NCI-H2227 treated with DMSO at 0.1 percent for 48 hours (cell line): ENCODE data around the gene C19orf67.
"Not testable (repeated sequence)": the region's sequence is repeated elsewhere in the genome, so short reads cannot be mapped to it uniquely, and the experiment has no call there.

Experiments
- DNase-seq: peaks from one replicate; lab custom pipeline; 2025; lab: John Stamatoyannopoulos, UW

C19orf67 gene

DNA sequence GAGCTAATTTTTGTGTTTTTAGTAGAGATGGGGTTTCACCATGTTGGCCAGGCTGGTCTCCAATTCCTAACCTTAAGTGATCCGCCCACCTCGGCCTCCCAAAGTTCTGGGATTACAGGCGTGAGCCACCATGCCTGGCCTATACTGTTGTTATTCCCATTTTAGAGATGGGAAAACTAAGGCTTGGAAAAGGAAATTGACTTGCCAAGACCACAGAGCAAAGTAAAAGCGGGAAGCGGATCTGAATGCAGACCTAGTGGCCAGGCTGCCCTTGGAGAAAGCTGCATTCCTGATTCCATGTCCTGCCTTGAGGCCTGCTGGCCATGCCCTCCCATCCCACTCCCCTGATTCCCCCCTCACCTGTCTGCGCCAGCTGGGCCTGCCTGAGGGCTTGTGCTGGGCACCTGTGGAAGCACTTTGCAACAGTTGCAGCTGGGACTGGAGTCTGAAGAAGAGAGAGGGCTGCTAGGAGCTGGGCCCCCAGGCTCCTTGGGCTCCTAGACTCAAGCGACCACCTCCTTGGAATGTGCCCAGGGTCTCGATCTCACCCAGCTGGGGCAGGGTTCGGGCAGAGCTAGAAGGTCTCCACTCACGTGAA is 29.4 kb downstream of the C19orf67 start:
- no peak for DNase-seq

- DNase-seq: no peak
Measured at GRCh38 chr19:14055396-14055795, 30.2 kb downstream of the C19orf67 start.

GRCh38 chr19:14054721-14055120 is 30.9 kb downstream of the C19orf67 start:
- DNase-seq: no peak

GRCh38 chr19:14054099-14054498 is 31.5 kb downstream of the C19orf67 start:
- DNase-seq: no peak

DNA sequence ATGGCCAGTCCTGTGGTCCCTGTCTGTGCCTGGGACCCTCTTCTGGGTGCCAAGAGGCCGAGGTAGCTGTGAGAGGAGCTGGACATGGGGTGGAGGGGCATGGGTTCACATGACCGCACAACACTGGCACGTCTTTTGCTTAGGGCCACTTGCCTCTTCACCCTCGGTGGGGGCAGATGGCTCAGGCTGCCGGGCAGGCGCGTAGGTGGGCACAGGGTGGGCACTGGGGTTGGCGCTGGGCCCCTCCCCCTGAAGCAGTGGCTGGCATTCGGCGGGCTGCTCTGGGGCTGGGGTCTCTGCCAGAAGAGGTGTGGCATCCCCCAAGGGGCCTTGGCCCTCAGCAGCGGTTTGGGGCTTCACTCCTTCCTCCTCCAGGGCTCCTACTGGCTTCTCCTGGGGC is 32.1 kb downstream of the C19orf67 start:
- no peak for DNase-seq

DNA sequence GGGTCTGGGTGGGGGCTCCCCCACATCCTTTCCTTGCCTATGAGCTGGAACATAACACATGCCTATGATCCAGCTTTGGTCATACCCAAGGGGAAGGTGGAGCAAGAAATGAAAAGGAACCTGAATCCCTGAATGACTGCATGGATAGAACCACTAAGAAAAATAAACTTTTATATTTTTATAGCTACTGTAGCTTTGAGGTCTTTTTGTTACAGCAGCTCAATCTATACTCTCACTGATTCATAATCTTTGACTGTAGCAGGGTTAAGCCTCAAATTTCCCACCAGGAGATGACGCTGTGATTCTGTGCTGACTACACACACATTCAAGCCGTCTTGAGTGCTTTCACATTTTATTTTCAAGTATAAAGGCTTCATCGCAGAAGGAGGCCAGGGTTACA is 32.6 kb downstream of the C19orf67 start:
- no peak for DNase-seq

- DNase-seq: no peak
Measured at GRCh38 chr19:14052470-14052869, 33.1 kb downstream of the C19orf67 start.

DNA sequence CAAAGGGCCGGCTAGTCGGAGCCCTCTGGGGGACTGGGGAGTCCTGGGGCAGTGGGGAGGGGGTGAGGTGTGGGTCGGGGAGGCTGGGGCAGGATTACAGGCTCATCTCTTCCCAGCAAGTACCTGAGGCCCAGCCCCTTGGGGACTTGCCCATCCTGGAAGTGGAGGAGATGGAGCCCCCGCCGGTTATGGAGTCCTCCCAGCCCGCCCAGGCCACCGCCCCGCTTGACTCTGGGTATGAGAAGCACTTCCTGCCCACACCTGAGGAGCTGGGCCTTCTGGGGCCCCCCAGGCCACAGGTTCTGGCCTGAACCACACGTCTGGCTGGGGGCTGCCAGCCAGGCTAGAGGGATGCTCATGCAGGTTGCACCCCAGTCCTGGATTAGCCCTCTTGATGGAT is 33.6 kb downstream of the C19orf67 start:
- no peak for DNase-seq

- not testable (repeated sequence) for DNase-seq
Measured at GRCh38 chr19:14050961-14051360, 34.6 kb downstream of the C19orf67 start.

DNA sequence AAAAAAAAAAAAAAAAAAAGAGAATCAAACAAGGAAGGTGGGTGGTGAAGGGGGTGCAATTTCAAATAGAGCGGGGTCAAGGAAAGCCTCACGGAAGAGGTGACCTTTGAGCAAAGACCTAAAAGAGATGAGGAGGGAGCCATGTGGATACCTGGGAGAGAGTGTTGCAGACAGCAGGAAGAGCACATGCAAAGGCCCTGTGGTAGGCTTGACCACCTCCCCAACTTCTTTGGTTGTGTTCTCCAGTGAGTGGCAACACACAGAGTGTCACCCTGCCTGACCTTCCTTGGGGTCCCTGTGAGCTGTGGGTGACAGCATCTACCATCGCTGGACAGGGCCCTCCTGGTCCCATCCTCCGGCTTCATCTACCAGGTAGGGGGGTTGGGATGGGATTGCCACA is 35.1 kb downstream of the C19orf67 start:
- DNase-seq: no peak

DNA sequence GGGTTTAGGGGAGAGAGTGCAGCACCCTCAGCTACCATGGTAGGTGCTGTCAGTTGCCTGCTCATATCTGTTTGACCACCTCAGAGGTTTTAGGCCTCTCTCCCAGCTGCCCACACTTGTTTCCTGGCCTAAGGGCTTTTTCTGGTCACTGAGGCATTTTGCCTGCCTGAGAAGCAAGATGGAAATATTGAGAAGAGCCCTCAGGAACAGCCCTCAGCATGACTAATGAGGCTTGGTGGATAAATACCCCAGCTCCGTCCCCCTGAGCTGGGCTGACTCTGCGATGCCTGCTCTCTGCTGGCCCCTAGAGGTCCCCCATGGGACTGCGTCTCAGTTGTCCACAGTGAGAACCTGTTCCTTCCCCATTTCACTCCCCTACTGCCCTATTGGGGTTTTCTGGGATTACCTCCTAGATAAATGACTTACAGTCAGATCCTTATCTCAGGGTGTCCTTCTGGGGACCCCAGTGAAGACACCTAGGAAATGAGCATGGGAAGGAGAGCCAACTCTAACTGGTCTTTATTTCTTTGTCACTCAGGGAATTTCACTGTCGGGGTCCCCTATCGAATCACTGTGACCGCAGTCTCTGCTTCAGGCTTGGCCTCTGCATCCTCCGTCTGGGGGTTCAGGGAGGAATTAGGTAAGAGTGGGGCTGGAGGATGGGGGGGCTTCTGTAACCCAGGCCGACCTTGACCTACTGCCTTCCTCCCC is 37.0 kb downstream of the C19orf67 start:
- no peak for DNase-seq

DNA sequence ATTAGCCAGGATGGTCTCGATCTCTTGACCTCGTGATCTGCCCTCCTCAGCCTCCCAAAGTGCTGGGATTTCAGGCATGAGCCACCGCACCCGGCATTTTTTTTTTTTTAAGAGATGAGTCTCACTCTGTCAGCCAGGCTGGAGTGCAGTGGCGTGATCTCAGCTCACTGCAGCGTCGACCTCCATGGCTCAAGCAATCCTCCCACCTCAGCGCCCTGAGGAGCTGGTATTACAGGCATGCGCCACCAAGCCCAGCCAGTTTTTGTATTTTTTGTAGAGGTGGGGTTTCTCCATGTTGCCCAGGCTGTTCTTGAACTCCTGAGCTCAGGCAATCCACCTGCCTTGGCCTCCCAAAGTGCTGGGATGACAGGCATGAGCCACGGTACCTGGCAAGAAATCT is 37.7 kb downstream of the C19orf67 start:
- DNase-seq: not testable (repeated sequence)

DNA sequence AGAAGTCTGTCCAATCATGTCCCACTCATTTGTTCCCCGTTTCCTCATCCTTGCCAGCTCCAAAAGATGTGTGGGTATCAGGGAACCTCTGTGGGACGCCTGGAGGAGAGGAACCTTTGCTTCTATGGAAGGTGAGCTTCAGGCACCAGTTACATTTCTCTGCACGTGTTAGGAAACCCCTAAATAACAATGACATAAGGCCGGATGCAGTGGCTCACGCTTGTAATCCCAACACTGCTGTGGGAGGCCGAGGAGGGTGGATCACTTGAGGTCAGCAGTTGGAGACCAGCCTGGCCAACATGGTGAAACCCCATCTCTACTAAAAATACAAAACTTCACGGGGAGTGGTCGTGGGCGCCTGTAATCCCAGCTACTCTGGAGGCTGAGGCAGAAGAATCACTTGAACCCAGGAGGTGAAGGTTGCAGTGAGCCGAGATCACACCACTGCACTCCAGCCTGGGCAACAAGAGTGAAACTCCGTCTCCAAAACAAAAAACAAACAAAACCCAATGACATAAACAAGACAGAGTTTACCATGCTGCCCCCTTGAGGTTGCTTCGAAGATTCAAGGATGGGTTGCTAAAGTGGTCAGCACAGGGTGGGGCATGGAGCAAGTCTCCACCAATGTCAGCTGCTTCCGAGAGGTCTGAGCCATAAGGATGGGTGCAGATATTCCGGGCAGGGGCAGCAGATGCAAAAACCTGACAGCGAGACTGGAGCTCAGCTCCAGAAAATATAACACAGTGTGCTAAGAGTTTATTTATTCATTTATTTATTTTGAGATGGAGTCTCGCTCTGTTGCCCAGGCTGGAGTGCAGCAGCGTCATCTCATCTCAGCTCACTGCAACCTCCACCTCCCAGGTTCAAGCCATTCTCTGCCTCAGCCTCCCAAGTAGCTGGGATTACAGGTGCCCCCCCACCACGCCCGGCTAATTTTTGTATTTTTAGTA is 42.6 kb downstream of the C19orf67 start:
- DNase-seq: peak; percentile 25

GRCh38 chr19:14039181-14039580 is 46.4 kb downstream of the C19orf67 start:
- DNase-seq: no peak

GRCh38 chr19:14035706-14036105 is 49.9 kb downstream of the C19orf67 start:
- no peak for DNase-seq

DNA sequence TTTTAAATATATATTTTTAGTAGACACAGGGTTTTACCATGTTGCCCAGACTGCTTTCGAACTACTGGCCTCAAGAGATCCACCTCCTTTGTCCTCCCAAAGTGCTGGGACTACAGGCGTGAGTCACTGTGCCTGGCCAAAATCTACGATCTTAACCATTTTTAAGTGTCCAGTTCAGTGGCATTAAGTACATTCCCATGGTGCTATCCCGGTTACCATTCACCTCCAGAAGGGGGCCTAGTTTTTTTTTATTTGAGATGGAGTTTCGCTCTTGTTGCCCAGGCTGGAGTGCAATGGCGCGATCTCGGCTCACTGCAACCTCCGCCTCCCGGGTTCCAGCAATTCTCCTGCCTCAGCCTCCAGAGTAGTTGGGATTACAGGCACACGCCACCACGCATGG is 50.4 kb downstream of the C19orf67 start:
- DNase-seq: not testable (repeated sequence)

DNA sequence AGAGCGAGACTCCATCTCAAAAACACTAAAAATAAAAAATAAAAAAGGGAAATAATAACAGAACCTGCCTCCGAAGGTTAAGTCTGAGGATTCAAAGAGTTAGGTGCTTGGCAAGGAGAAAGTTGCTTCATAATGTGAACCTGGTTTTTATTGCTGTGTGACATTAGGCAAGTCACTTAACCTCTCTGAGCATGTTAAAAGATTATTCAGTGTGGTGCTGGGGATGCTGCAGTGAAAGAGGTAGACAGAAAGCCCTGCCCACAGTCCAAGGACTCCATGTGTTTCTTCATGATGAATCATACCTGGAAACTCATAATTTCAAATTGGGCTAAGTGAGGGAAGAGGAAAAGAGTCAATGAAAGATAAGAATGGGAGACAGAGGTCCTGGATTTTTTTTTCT is 51.6 kb downstream of the C19orf67 start:
- DNase-seq: no peak

DNA sequence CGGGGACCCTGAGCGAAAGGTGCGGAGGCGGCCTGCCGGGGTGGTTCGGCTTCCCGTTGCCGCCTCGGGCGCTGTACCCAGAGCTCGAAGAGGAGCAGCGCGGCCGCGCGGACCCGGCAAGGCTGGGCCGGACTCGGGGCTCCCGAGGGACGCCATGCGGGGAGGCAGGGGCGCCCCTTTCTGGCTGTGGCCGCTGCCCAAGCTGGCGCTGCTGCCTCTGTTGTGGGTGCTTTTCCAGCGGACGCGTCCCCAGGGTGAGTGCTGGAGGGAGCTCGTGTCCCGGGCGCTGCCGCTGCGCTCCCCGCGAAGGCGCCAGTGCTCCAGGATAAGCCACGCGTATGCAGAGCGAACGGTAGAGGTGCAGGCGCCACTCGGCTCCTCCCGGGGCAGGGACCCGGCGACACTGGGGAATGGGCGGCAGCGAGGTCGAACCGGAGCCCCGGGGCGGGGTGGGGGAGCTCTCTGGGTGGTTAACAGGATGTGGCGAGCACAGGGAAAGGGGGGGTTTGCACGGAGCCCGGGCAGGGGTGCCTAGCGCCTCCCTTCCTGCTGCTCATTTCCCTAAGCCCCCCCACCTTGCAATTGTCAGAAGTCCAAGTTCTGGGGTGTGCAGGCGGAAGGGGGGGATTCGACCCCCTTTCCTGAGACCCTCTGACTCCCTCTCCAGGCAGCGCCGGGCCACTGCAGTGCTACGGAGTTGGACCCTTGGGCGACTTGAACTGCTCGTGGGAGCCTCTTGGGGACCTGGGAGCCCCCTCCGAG is 53.7 kb downstream of the C19orf67 start, which contains the start of gene IL27RA:
IL27RA (plus strand) TSS at position 44 of the 762 bp plus-strand sequence; CDS start at position 155, 111 bp downstream.
- DNase-seq: peak; percentile 5
